GM18867 (cell line): Measurements from ENCODE around the gene CFD.
"Not testable (repeated sequence)": the region's sequence is repeated elsewhere in the genome, so short reads cannot be mapped to it uniquely, and the experiment has no call there.

Source experiments
- ATAC-seq: cut with Tn5 transposase; IDR thresholded peaks from one replicate; pipeline ENCODE4 v1.9.1; 2021; ENCODE audit warnings: mild to moderate bottlenecking, moderate library complexity; ENCODE audit not compliant: unreplicated experiment

CFD gene

GRCh38 chr19:825897-826644, 33.4 kb upstream of the CFD start:
- no peak for ATAC-seq

- ATAC-seq: no peak
These were observed 32.2 kb upstream of the CFD start for GRCh38 chr19:827314-827709.

- ATAC-seq: no peak
These were observed 31.6 kb upstream of the CFD start, which contains the start of gene AZU1 for GRCh38 chr19:827710-828321. TSS of gene AZU1 (plus strand) at chr19:827837. CDS start at chr19:827847, 10 bp downstream.

- no peak for ATAC-seq
These were observed 30.2 kb upstream of the CFD start for GRCh38 chr19:829129-829758.

- no peak for ATAC-seq
These were observed 27.8 kb upstream of the CFD start for GRCh38 chr19:831407-832369.

GRCh38 chr19:834216-834615, 25.2 kb upstream of the CFD start:
- ATAC-seq: no peak

- no peak for ATAC-seq
These were observed 24.2 kb upstream of the CFD start for GRCh38 chr19:835210-835810.

GRCh38 chr19:840519-841206, 18.8 kb upstream of the CFD start, which contains the start of gene PRTN3:
TSS of gene PRTN3 (plus strand) at chr19:840999. CDS start at chr19:841009, 10 bp downstream.
- ATAC-seq: no peak

GRCh38 chr19:842802-843179, 16.7 kb upstream of the CFD start:
- ATAC-seq: not testable (repeated sequence)

- ATAC-seq: no peak
These were observed 16.2 kb upstream of the CFD start for GRCh38 chr19:843180-843835.

GRCh38 chr19:843836-844545, 15.5 kb upstream of the CFD start:
- no peak for ATAC-seq

GRCh38 chr19:844546-844971, 14.9 kb upstream of the CFD start:
- no peak for ATAC-seq

- no peak for ATAC-seq
These were observed 13.6 kb upstream of the CFD start for GRCh38 chr19:845707-846521.

GRCh38 chr19:848386-848921, 11.0 kb upstream of the CFD start:
- ATAC-seq: no peak

- not testable (repeated sequence) for ATAC-seq
These were observed 10.3 kb upstream of the CFD start for GRCh38 chr19:849195-849594.

- no peak for ATAC-seq
These were observed 9.1 kb upstream of the CFD start for GRCh38 chr19:850221-850978.

GRCh38 chr19:850979-851335, 8.5 kb upstream of the CFD start:
- no peak for ATAC-seq
